Astrocyte of the cerebellum (primary cell): ENCODE results near the gene RPS4Y1.

Experiments used
- DNase-seq: peaks from one replicate; pipeline ENCODE4 v3.0.0-alpha.2; 2011; ENCODE audit warnings: low read depth
- H3K4me3 ChIP-seq: 2 replicates; pipeline ENCODE4 v1.5.1; 2011; ENCODE audit warnings: mild to moderate bottlenecking, low read depth, low read length, moderate library complexity
- in situ Hi-C: cut with HindIII; loops from 2 replicates; pipeline ENCODE4 v1.10.0; 2017; ENCODE audit warnings: low sequenced_read_pairs
- TF ChIP-seq, protein P1 (sequence below): IDR thresholded peaks from 2 replicates; pipeline ENCODE4 v1.5.1; 2012; ENCODE audit warnings: low read length, low read depth, moderate library complexity, mild to moderate bottlenecking; ENCODE audit errors: missing control alignments

The RPS4Y1 gene

DNA sequence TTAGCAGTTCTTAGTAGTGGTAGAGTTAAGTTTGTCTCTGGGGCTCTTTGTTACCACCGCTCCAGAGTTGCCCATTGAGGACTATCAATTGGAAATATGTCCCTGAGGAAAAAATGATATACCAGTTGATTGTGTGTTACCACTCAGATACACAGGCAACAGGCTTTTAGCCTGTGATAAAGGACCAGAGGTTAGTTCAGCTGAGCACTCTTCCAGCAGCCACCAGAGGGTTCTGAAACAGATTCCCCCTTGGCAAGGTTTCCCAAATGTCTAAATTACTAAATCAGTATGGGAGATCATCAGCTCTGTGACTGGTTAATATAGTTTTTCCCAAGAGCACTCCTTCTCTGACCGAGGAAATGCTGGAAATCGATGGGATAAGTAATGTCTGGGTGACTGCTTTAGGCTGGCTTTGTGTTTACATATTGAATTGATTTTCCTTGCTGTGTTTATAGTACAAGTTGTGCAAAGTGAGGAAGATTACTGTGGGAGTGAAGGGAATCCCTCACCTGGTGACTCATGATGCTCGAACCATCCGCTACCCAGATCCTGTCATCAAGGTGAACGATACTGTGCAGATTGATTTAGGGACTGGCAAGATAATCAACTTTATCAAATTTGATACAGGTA lies 12.9 kb downstream of the RPS4Y1 start:
- in situ Hi-C loops, result no loop called here
- DNase-seq, result no peak
- no peak overlapping the region for H3K4me3 ChIP-seq
- TF ChIP-seq, protein P1, sequence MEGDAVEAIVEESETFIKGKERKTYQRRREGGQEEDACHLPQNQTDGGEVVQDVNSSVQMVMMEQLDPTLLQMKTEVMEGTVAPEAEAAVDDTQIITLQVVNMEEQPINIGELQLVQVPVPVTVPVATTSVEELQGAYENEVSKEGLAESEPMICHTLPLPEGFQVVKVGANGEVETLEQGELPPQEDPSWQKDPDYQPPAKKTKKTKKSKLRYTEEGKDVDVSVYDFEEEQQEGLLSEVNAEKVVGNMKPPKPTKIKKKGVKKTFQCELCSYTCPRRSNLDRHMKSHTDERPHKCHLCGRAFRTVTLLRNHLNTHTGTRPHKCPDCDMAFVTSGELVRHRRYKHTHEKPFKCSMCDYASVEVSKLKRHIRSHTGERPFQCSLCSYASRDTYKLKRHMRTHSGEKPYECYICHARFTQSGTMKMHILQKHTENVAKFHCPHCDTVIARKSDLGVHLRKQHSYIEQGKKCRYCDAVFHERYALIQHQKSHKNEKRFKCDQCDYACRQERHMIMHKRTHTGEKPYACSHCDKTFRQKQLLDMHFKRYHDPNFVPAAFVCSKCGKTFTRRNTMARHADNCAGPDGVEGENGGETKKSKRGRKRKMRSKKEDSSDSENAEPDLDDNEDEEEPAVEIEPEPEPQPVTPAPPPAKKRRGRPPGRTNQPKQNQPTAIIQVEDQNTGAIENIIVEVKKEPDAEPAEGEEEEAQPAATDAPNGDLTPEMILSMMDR, result no peak

DNA sequence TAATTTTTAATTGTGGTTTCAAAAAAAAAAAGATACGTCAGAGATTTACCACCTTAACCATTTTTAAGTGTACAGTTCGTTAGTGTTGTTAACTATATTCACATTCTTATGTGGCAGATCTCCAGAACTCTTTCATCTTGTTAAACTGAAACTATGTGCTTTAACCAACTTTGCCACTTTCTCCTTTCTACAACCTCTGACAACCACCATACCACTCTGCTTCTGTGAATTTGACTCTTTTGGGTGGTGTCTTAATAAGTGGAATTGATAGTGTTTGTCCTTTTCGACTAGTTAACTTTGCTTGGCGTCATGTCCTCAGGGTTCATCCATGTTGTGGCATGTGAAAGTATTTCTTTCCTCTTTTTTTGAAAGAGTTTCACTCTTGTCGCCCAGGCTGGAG lies 15.7 kb downstream of the RPS4Y1 start:
- DNase-seq, result no peak
- TF ChIP-seq, protein P1, result no peak
- in situ Hi-C loops, result no loop called here
- H3K4me3 ChIP-seq, result no peak overlapping the region

DNA sequence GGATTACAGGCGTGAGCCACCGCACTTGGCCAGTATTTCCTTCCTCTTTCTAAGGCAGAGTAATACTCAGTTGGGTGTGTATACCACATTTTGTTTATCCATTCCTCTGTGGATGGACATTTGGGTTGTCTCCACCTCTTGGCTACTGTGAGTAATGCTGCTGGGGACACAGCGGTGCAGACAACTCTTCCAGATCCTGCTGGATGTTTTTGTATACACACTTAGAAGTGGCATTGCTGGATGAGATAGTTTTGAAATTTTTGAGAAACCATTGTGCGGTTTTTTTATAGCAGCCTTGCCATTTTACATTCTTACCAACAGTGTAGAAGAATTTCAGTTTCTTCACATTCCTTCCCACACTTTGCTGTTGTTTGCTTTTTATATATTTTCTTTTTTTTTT lies 16.3 kb downstream of the RPS4Y1 start:
- TF ChIP-seq, protein P1, result no peak
- in situ Hi-C loops, result no loop called here
- DNase-seq, result no peak
- H3K4me3 ChIP-seq, result no peak overlapping the region

DNA sequence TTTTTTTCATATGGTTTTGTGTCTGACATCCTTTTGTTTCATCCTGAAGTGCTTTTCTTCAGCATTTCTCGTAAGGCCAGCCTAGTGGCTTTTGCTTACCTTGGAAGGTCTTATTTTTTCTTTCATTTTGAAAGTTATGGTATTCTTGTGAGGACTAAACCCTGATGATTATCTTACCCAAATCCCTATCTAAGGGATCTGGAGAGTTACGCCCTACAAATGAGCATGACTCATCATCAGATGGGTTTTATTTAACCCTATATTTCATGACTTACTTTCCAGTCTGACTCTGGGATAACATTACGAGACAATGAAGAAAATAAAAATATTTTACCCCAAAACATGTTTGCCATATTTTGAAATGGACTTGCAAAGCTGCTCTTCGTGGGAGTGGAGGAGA lies 18.4 kb downstream of the RPS4Y1 start:
- H3K4me3 ChIP-seq, result no peak overlapping the region
- in situ Hi-C loops, result no loop called here
- DNase-seq, result no peak
- TF ChIP-seq, protein P1, result no peak

DNA sequence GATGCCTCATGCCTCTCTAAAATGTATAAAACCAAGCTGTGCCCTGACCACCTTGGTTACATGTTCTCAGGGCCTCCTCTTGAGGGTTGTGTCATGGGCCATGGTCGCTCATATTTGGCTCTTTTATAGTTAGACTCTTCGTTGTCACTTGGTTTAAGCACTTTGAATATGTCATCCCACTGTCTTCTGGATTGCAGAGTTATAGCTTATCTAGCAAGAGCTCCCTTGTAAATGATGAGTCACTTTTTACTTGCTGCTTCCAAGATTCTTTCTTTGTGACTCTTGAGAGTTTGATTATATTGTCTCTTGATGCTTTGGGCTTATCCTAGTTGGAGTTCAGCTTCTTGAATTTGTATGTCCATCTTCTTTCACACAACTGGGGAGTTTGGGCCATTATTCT lies 19.1 kb downstream of the RPS4Y1 start:
- in situ Hi-C loops, result no loop called here
- H3K4me3 ChIP-seq, result no peak overlapping the region

DNA sequence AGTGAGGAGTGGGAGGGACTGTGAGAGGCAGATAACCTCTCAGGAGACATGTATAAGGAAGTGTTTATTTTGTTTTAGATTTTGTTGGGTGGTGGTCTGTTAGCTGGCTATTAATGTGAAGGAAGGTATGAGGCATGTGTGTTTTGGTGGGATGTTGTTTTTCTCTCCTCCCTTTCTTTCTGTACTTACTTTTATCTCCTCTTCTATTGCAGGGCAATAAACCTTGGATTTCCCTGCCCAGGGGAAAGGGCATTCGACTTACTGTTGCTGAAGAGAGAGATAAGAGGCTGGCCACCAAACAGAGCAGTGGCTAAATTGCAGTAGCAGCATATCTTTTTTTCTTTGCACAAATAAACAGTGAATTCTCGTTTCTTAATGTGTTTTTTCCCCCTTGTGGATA lies 25.2 kb downstream of the RPS4Y1 start:
- in situ Hi-C loops, result no loop called here
- TF ChIP-seq, protein P1, result no peak

More for the DNA sequence above, 19.1 kb downstream of the RPS4Y1 start:
- TF ChIP-seq, protein P1, result no peak
- no peak for DNase-seq

More for the DNA sequence above, 25.2 kb downstream of the RPS4Y1 start:
- no peak for DNase-seq
- H3K4me3 ChIP-seq, result no peak overlapping the region
